Measurements from ENCODE around the gene TEX2.
A peak's percentile ranks its signal among the peaks of the same experiment; 100 is the strongest.
"Not testable (repeated sequence)": the region's sequence is repeated elsewhere in the genome, so short reads cannot be mapped to it uniquely, and the experiment has no call there.

TEX2 gene

DNA sequence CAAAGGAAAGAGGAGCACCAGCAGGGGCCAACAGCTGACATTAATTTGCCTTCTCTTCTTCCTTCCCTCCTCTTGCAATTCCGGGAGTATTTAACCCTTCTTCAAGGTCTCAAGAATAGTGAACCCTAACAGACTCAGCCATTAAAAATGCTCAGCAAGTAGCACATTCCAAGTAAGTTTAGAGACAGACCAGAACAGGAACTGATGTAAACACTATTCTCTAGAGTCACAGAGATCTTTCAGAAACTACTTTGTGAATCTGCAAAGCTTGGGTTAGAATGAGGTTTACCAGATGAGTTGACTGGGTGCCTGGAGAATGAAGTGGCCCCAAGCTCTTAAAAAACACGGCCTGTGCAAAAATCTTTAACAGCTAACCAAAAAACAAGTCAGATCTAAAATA, 50.9 kb downstream of the TEX2 start:
- DNase-seq (ENCODE audit: low read depth, low spot score): no peak

DNA sequence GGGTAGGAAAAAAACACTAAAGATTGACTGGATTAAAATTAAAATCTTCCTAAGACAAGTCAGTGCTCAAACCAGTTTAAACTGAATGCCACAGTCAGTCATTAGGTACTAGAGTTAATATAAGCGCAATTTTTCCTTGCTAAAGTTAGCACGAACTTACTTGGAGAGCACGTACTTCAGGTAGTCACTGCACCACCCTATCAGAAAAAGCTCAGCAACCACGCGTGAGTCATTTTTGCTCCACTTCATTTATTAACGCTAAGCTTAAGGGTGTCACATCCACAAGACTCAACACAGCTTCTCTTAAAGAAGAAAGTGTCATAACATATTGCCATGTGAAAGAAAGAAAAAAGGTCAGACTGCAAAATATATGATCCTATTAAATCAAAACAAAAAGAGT, 53.1 kb downstream of the TEX2 start:
- no peak for DNase-seq (ENCODE audit: low read depth, low spot score)

DNA sequence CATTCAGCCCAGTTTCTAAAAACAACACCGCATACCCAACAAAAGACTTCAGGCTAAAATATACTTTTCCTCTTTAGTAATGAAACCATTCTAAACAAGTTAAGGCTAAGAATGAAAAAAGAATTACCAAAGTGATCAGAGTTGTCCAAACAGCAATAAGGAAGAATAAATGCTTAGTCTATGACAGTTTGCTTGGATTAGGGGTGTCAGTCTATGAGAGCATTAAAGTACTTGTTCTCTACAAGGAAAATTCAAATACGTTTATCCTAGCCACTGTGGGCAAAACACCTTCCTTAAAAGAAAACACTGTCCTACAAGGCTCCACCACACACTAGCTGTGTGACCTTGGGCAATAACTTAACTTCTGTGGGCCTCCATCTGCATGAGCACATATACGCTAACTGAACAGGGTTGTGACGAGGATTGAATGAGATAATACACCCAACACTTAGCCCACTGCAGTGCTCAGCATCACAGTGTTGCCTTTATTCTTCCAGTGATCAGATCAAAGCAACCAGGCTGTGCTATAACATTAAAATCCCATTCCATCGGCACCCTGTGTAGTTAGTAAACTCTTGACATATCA, 53.6 kb downstream of the TEX2 start:
- DNase-seq (ENCODE audit: low read depth, low spot score): no peak

DNA sequence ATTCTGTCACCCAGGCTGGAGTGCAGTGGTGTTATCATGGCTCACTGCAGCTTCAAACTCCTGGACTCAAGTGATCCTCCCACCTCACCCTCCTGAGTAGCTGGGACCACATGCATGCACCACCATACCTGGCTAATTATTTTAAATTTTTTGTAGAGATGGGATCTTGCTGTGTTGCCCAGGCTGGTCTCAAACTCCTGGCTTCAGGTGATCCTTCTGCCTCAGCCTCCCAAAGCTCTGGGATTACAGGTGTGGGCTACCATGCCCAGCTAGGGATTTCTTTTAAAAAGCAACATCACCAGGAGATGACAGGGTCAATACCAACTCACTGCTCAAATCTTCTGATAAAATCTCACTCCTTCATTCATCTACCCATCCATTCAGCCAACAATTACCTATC, 54.4 kb downstream of the TEX2 start:
- not testable (repeated sequence) for DNase-seq (ENCODE audit: low read depth, low spot score)

DNA sequence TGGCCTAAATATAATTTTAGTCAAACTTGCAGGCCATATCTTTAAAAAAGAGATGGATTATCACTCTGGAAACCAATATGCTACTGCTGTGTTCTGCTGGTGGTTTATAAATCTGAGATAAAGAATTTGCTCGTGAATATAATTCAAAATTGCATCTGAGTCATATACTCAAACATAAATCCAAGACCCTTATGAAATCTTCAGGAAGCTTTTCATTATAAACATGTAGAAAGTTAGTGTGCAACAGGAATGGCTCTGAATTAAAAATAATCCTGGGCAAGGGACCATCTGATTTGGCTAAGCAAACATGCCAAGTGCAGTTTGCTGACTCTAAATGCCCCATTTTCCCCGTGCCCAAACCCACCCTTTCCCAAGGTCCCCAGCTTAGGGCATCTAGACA, 57.3 kb downstream of the TEX2 start:
- no peak for DNase-seq (ENCODE audit: low read depth, low spot score)

DNA sequence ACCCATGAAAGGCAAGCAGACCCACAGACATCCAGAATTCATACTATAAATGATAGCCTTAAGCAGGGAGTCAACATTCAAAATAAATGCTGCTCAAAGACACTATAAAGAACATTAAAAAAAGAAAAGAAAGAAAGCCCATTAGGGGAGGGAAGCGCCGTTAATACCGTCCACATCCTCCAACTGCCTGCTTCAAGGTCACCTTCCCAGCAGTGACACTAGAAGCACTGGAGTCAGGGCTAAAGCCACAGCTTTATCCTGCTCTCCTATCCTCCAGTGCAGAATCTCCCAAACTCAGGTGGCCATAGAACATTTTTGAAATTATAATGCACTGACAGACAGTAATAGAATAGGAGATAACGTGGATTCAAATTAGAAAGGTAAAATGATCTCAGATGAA, 59.4 kb downstream of the TEX2 start:
- no peak for DNase-seq (ENCODE audit: low read depth, low spot score)

DNA sequence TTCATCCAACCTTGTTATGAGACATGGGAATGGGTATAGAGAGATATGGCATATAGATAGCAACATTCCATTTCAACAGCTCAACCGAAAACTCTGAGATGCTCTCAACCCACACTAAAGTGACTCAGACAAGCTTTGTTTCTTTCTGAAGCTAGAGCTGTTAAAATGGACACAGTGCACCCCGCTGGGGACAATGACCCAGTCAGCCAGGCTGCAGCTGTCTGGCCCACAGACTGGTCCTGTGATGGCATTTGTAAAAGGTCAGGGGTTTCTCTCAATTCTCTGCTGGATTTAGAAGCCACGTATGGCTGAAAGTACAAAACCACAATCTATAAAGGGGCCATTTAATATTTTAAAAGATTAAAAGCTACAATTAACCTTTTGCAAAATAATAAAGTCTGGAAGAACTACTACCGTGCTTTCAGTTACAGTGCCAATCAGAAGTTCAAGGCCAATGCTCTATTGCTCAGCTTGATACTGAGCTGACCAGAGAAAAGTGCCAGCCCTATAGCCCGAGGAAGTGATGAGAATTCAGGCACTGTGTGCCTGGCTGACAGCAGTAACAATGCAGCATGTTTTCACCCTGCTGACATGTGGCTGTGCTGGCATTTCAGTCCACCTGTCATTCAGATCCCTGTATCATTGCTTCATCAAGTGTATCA, 60.2 kb downstream of the TEX2 start:
- peak; percentile 67 for DNase-seq (ENCODE audit: low read depth, low spot score)

DNA sequence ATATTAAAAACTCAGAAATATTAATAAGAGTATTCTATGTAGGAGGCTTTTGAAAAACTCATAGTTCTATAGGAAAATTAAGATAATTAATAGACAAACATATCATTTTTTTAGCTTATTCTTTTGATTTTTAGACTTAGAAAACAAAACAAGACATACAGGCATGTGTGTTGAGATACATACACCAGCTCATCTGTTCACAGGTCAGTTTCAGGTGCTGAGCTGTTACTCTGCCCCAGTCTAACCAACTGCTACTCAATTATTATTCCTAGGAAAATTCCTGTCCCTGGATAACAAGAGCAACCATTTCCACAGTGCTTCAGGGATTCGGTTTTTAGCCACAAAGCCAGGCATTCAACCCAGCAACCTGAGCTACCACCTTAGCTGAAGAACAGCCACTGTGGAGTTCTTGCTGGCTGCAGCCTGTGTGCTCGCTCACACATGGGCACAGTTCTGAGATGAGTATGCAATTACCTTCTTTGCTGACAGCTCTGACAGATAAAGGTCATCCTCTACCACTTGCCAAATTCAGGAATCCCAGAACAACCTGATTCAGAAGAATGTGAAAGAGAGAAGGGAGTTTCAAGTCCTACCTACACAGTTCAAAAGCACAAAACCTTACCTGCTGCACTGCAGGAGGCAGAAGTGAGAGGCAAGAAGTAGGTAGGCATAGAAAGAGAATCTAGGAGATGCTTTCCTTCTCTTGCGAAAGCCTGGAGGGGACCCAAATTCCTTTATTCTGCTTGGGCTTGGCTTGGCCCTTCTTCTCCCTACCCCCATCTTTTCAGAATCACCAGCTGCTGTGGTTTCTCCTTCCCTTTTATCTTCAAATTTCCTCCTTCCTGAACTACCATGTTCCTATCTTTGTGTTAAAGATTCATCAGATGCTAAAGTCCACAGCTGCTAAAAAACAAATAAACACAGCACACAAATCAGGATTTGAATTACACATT, 62.7 kb downstream of the TEX2 start:
- peak; percentile 35 for DNase-seq (ENCODE audit: low read depth, low spot score)

DNA sequence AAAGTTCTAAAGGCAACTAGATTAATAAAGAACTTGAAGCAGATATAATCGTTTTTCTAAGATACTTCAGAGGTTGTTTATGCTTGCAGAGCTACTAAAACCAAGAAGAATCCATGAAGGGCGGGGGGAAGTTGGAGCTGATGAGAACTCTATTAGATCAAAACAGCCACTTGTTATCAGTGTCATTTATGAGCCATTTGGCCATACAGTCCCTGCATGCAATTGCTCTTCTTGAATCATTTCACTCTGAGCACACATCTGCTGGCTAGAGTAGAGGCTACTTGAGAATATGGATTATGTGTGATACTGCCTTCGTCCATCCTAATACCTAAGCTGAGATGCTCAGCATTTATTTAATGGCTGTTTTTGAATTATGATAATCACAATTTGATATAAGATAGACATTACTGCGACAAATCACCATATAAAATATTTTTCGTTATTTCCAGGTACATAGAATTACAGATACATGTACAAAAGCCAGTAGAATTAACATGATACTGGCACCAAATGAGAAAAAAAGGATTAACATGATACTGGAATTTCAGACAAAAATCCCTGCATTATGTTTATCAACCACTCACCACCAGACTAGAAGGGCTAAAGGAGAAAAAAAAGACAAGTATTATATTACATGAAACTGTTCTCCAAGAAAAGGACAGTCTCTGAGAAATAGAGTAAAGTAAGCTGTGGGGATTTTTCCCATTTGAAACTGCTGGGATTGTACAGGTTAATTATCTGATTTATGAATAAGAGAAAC, 64.5 kb downstream of the TEX2 start:
- no peak for DNase-seq (ENCODE audit: low read depth, low spot score)

DNA sequence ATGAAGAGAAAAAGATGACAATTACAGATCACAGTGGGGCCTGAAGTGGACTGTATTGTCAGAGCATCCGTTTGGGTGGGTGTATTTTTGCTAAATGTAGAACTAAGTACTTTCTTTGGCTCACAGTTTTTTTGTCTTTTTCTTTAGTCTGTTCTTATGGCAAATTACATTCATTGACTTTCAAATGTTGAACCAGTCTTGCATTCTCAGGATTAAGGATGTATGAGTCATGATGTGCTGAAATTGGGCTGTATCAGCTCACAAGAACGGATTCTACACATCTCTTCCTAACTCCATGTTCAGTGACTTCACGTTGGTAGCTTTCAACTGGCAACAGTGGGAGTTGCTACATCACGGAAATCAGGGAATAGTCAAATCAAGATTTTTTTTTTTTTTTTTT, 66.5 kb downstream of the TEX2 start:
- DNase-seq (ENCODE audit: low read depth, low spot score): peak; percentile 79

DNA sequence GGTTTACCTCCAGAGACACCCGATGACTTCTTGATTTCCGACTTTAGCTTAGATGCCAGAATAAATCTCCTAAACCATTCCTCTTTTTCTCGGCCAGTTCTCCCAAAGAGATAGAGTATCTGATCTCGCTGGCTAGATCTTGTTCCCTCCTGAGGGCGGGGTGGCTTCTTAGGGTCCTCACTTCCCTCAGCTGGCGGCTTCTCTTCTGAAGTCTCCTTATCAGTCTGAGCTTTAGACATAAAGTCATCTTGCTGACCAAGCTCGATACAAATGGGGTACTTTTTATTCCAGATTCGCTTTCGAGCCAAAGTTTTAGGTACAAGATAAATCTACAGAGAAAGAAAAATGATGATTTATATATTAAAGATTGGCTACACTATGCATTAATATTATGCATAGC, 69.5 kb downstream of the TEX2 start:
- no peak for DNase-seq (ENCODE audit: low read depth, low spot score)

DNA sequence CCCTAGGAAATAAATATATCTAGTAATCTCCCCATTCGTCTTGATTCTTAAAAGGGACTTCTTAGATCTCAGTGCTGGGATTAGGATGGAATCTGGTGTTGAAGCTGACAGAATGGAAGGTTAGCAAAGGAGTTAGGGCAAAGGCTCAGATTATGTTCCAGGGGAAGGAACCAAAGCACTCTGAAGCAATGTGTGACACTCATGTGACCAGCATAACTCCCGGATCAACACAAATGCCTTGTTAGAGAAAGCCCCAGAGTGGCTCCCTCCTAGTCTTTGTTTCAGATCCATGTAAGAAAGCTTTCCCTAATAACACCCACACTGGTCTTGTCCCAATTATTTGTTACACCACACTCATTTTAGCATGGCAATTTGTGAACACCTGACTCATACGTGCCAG, 70.5 kb downstream of the TEX2 start:
- DNase-seq (ENCODE audit: low read depth, low spot score): no peak

DNA sequence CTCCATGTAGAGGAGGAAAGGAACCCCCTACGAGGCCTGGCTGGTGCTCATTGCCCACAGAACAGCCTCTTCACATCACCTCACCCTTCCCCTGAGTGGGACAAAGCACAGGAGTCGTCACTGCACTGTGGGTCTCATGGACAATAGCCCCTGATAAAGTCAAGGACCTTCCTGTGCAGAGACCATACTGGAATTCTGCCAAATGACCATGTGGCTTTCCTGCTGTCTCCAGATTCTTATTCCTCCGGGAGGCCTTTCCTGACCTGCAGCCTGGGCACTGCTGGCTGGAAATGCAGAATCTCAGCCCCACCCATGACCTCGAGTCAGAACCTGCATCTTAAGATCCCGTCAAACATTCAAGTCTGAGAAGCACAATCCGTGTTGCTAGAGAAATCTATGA, 72.6 kb downstream of the TEX2 start:
- no peak for DNase-seq (ENCODE audit: low read depth, low spot score)

DNA sequence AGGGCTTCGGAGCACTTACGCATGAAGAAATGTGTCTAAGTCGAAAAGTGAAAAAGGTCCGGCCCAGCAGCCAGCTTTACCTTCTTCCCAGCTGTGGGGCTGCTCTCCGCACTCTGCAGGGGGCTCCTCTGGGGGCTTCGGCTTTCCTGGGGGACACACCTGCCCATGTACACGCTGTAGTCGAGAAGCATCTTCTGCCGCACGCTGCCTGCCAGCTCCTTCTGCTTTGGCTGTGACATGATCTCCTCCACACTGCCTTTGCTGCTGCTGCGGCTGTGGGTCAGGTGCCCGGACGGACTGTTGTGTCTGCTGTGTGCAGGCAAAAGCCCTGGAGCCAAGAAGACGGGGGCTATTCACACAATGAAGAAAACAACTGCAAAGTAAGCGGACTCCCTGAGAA, 75.0 kb downstream of the TEX2 start:
- no peak for DNase-seq (ENCODE audit: low read depth, low spot score)

DNA sequence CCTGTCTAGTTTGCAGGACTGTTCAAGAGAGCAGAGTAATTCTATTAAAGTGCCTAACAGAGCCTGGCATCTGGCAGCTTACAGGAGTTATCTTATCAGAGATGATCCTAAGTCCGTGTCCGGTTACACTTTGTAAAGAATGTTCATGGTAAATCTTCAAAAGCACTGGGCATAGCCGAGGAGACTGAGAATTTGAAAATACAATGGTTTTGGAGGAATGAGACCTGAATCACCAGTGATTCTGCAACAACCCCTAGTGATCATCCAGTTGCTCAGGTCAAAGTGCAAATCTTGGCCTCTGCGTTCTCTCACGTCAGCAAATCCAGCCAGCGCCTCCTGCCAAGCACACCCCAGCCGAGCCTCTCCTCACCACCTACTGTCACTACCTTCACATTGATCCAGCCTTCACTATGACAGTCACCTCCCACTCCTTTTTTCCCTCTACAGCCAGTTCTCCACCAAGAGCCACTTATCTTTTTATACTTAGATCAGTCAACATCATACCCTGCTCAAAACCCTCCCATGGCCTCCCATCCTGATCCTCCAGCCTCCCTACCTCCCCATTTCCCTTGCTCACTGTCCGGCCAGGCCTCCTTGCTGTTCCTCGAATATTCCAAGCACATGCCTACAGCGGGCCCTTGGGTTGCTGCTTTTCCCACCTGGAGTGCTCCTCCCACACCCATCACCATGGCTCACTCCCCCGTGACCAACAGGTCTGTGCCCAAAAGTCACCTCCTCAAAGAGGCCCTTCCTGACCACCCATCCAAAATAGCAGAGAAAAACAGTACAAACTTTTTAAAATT, 75.8 kb downstream of the TEX2 start:
- DNase-seq (ENCODE audit: low read depth, low spot score): no peak

DNA sequence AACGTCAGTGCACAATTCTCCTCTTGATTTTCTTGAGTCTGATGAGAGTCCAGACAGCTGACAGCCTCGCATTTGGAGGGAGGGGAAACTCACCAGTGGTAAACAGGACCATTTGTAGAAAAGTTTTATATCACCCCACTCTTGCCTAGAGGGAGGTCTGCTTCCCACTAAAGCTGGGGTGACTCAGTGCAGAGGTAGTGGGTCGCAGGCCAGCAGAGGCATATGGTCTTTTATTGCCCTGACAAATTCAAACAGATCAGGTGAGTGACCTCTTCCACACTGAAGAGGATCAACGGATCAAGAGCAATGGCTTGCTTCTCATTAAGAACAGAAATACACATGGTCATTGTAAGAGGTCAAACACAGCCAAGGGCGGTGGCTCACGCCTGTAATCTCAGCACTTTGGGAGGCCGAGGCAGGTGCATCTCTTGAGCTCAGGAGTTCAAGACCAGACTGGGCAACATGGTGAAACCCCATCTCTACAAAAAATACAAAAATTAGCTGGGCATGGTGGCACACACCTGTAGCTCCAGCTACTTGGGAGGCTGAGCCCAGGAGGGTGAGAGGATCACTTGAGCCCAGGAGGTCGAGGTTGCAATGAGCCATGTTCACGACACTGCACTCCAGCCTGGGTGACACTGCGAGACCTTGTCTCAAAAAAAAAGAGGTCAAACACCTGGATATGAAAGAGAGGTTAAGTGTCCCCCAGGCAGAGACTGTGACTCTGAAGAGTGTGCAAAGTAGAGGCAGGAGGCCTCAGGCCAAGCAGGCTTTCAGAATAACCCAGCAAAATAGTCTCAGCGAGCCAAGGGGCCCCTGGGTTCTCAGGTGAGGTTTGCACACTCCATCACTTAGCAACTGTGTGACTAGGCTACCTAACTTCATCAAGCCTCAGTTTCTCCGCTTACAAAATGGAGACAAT, 76.6 kb downstream of the TEX2 start:
- DNase-seq (ENCODE audit: low read depth, low spot score): no peak

DNA sequence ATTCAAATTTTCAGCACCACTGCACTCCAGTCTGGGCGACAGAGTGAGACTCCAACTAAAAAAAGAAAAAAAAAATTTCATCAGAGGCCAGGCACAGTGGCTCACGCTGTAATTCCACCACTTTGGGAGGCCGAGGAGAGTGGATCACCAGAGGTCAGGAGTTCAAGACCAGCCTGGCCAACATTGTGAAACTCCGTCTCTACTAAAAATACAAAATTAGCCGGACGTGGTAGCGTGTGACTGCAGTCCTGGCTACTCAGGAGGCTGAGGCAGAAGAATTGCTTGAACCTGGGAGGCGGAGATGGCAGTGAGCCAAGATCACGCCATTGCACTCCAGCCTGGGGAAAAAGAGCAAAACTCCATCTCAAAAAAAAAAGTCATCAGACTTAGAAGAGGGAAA, 77.5 kb downstream of the TEX2 start:
- not testable (repeated sequence) for DNase-seq (ENCODE audit: low read depth, low spot score)

DNA sequence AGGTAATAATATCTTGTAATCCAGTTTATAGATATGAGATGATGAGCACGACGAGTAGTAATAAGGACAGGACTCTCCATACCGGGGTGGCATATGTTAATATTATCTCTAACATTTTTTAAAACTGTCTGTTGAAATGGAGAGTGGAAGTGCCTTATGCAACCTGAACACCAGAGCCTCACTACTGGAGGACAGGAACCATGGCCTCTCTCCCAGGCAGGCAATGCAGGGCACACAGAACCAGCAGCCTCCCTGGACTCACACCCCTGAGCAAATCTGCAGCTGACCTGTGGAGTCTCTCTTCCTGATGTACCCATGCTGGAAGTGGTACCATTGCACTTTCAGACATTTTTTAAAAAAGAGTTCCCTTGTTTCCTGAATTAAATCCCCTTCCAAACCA, 78.0 kb downstream of the TEX2 start:
- DNase-seq (ENCODE audit: low read depth, low spot score): no peak

DNA sequence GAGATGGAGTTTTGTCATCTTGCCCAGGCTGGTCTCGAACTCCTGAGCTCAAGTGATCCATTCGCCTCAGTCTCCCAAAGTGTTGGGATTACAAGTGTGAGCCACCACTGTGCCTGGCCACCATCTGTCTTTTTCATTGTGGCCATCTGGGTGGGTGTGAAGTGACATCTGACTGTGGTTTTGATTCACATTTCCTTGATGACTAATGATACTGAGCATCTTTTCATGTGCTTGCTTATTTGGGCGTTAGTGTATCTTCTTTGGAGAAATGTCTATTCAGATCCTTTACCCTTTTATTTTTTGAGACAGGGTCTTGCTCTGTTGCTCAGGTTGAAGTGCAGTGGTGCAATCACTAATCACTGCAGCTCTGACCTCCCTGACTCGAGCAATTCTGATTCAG, 79.2 kb downstream of the TEX2 start:
- DNase-seq (ENCODE audit: low read depth, low spot score): no peak

Data from astrocyte of the hippocampus (primary cell).